Epidermal melanocyte (primary cell): ENCODE measurements around the gene NEK7.

Source experiments
- DNase-seq: peaks from one replicate; pipeline ENCODE4 v3.0.0; 2011; ENCODE audit warnings: low spot score; ENCODE audit not compliant: insufficient read length

NEK7 gene

DNA sequence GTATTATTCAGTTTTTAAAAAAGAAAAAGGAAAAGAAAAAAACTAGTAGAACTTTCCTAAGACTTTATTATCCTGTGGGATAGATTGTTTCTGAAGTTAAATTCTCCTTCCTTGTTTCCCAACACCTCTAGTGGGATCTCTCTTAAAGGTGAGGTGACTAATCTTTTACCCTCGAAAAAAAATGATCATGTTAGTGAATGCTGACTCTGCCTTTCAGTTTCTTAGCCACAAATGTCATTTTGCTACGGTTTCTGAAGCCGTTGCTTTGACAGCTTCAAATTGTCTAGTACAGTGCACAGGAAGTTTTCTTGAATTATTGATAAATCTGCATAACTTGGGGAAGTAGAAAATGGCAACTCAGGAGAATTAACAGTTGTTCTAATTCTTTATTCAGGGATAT lies 13.0 kb upstream of the NEK7 start:
- no peak for DNase-seq

DNA sequence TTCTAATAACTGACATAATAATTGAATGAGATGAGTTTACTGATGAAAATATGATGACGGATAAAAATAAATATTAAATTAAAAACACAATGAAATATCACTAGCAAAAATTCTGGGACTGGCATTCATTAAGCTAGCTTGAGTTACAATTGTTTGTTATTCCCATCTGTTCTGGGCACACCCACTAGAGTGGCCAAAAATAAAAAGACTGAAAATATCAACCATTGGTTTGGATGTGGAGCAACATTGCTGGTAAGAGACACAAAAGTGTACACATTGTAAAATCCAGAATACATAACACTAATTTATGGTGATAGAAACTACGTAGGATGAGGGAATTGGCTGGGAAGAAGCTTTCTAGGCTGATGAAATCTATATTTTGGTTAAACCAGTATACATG lies 9.6 kb upstream of the NEK7 start:
- DNase-seq: no peak

DNA sequence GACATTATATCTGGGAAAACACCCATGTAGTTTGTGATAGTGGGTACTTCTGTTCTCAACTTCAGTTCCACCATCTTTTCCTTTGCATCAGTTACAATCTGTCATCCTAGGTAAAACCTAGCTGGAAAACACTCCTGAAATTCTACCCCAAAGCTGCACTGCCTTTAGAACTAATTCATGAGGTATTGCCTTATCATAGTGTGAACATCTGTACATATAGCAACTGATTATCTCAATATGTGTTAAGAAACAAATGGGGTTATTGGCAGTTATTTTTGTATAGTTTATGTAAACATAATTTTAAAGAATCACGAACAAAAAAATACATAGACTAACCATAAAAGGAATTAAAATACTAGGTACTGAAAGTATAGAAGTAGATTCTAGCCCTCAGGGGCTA lies 6.4 kb upstream of the NEK7 start:
- no peak for DNase-seq

DNA sequence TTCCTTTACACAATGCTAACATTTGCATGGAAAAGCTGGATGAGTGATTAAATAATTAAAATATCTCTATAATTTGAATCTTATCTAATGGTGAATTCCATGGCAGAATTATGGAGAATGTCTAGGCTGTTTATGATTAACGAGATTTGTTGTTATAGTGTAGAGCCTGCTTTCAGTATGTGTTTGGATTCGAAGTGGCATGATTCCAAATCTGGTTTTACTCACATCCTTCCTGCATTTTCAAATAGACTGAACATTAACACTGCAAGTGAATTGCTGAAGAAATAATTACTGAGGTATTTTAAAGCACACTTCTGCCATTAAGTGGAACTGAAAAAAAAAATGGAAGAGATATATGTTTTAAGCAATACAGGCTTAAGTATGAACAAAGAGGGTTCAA lies 5.1 kb upstream of the NEK7 start:
- DNase-seq: no peak

DNA sequence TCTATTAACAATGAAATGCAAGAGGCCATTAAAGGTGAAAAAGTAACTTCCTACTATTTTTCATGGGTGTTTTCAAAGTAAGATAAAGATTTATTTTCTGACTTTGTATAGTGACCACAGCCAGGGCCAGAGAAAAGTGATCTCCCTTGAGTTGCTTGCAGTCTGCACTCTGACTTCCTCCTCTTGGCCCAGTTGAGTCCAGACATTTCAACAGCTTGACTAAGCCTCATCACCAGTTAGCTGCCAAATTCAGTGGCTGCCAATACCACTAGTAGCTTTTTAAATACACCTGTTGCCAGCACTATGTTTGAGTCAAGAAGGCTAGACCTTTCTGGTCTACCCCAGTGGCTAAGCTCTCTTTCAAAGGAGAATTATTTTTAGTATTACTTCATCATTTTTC lies 3.7 kb upstream of the NEK7 start:
- DNase-seq: no peak

DNA sequence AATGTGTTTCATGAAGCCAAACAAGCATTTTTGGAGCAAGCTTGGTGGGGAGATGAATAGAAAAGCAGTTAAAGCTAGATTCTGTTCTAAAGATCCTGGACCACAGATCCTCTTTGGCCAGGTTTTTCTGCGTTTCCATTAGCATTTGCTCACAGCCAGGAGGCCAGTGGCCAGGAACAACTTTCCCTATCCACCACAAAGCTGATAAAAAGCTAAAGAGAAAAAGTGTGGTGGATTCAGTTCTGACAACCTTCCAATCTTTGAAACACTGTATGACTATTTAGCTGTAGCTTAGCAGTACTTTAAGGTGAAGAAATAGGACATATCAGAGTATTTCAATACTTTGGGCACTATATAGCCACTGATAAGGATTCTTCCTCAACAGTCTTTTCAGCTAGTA lies 3.0 kb upstream of the NEK7 start:
- DNase-seq: no peak

DNA sequence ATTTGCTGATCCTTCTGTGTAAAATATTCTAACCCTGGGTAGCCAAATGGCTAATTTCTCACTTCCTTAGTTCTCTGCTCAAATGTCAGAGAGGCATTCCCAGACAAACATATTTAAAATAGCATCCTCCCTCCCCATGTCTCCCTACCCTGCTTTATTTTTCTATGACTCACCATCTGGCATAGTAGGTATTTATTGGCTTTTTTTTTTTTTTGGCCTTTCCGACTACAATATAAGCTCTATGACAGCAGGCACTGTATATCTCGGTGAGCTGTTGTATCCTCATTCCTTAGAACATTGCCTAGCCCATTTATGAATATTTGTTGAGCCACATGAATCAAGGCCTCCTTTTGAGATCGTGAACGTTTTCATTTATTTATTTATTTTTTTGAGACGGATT lies 1.5 kb upstream of the NEK7 start:
- no peak for DNase-seq

DNA sequence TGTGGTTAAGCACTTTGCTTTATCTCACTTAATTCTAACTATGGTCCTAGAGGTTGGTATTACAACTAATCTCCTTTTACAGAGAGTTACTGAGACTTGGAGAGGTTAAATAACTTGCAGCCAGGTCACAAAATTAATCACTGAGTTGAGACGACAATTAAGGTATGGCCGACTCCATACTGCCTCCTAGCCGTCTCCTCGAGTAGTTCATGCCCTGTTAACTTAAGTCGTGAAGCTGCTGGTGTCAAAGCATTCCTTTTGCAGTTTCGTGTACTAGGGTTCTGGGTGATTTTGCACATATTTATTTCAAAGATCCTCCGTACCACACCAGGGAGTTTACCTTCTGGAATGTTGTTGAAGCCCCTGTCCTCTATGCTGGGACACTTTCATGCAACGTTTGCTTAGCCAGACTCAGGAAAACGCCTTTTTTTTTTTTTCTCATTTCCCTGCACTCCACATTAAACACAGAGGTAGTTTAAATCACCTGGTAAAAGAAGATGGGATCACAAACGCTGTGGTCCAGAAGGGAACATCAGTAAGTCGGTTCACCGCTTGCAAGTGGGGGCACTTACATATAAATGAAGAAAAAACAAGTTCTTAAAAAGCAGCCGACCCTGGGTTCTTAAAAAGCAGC lies 570 bp upstream of the NEK7 start:
- DNase-seq: peak; percentile 40

DNA sequence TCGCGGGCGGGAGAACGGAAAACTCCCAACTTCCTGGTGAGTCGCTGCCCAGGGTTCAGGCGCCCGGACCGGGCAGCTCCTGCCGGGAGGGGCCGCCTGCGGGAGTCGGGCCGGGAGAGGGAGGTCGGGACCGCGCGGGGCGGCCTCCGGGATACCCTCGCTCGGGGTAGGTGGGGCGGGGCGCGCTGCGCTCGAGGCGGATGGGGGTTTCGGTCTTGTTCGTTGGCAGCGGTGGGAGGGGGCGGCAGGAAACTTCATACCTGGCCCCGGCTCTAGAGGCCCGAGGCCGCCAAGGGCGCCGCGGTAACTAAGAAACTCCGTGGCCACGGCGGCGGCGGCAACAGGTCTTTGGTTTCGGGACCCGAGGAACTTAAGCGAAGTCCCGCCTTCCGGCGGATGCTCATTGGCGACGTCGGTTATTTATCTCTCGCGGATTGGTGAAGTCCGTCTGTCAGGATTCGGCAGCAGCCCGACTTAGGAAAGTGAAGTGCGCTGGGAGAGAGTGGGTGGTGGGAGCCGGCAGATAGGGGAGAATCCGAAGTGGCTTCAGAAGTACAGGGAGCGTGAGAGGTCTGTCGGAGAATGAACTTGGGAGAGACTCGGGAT lies 546 bp downstream of the NEK7 start:
- DNase-seq: peak; percentile 84

DNA sequence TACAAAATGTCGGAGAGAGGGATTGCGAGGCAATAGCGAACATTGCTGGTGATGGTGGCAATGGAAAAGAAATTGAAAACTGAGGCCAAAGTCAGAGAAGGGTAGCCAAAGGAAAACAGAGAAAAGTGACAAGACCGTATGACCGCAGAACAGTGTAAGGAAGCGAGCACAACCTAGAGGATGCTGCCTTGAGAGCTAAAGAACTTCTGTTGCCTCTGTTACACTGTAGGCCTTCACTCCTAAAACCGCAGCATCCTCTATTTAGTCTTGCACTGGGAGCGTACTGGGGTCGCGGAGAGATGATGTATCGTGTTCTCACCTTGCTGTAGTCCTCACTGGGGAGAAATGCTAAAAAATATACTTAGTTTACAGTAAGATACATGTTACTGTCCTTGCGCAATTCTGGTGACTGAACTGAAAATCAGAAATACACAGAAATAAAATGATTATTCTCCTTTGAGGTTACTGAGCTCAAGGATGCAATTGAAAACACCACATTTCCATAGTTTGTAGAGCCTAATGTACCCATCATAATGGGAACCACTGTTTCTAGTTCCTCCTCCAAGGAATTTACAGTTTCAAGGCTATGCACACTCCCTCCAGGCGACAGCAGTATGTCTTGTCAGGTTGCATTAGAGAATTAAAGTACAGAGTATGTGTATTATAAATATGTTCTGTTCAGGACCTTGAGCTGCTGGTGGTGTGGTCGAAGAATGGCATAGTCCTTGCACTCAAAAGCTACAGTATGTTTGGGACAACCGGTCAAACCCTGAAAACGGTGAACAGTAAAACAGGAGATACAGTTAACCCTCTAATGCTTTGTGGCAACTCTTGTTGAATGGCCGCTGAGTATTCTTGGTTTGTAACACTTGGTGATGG lies 1.3 kb downstream of the NEK7 start:
- no peak for DNase-seq

DNA sequence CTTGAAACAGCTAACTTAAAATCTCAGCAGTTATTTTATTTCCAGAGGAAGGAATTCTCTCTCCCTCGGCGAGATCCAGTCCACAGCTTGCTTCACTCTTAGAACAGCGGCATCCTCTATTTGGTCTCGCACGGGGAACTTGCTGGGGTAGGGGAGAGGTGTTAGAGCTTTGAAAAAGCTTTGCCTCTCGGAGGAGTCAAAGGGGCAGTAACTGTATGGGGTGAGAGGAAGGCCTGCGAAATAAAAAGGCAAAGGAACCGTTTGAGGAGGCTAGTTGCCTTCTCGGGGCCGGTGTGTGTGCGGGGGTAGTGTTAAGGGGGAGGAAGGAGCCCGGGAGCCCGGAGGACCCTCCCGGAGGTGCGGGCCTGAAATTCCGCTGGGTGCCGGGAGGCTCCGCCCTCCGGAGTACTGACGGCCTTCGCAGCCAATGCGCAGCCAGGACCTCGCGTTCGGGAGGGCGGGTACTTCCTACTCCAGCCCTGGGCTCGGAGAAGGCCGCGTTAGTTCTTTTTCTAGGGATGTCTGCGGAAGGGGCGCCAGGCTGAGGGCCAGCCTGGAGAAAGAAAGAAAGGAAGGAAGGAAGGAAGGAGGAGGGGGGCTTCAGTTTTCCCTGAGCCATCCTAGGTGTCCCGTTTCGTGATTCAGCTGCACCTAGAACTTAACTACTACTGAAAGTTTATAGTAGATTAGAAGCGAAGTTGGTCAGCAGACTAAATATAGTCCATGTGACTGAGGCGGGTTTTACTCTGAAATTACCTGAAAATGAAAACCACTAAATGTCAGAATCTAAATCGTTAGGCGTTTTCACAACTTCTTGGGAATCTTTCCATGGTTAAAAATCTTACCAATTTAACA lies 2.2 kb downstream of the NEK7 start:
- peak; percentile 78 for DNase-seq

DNA sequence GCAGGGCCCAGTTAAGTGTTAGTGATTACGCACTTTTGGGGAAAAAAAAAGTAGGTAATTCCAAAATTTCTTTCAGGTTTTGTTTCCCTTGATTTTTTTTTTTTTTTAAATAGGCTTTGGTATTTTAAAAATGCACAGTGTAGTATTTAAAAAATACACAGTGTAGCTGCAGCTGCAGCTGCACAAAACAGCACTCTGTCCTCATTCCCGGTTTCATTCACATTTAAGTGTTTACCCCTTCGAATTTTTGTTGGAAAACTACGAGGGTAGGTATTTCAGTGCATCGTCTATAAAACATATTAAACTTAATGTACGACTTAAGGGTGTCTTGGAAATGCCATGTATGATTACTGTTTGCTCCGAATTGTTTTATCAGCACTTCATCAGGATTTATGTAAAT lies 3.4 kb downstream of the NEK7 start:
- DNase-seq: no peak

DNA sequence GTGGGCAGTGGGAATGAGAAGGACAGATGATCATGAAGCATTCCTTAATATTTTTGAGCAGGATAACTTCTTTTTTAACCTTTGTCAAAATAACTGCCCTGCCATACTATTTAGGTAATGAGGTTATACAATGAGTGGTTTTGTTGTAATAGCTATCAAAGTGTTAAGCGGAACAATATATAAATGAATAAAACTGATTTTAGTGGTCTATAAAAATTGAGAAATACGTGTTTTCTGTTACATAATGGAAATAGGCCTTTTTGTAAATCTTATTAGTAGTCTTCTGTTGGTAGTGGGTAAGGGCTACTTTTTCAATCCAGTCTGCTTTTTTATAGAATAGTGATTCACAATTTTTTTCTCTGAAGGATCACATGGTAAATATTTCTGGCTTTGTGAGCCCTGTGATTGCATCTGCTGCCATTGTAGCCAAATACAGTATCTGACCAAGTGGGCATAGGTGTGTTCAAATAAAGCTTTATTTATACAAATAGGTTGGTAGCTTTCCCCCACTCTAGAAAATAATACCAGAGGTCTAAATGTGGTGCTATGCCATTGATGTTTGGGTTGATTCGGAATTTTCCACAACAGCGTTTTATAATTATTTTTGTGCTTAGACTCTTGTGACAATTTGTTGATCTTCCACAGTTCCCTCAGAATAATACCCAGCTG lies 4.3 kb downstream of the NEK7 start:
- DNase-seq: no peak

DNA sequence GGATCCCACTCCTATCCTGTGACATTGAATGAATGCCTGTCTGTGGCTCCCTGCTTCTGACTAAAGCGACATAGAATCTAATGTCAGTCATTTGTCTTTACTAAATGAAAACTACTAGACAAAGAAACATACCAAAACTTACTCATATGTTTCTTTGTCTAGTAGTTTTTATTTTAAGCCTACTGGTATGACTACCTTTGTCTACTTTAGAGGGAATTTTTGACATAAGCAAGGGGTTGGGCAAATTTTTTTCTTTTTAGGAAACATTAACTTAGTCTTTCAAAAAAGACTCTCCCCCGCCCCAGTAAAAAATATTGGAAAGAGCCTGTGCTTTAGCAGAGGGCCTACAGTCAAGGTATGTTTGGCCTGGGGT lies 4.9 kb downstream of the NEK7 start:
- DNase-seq: no peak

DNA sequence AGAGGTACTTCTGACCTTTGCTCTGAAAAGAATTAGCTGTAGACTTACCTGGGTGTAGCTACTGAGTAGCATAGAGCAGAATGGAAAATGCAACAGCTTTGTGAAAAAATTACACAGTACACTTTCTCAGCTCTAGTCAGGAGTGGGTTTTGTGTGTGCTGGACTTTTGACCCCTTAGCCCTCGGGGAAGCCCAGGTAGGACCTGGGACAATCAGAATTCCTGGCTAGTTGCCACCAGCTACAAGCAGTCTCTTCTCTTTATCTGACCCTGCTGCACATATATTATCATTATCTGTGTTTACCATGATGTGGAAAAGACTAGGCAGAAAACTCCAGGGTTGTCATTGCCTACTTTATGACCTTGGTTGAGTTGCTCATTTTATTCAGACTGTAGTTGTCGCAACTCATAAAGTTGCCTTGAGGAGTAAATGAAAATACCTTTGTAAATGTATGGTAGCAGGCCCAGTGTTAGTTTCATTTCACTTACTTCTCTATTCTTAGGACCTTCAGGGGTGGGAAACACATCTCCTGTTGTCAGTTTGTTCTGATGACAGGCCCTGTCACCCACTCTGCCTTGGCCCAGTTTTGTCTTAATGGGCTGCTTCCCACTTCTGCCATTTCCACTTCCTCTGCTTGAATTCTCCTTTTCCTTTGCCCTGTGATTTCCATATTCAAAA lies 5.4 kb downstream of the NEK7 start:
- DNase-seq: no peak

DNA sequence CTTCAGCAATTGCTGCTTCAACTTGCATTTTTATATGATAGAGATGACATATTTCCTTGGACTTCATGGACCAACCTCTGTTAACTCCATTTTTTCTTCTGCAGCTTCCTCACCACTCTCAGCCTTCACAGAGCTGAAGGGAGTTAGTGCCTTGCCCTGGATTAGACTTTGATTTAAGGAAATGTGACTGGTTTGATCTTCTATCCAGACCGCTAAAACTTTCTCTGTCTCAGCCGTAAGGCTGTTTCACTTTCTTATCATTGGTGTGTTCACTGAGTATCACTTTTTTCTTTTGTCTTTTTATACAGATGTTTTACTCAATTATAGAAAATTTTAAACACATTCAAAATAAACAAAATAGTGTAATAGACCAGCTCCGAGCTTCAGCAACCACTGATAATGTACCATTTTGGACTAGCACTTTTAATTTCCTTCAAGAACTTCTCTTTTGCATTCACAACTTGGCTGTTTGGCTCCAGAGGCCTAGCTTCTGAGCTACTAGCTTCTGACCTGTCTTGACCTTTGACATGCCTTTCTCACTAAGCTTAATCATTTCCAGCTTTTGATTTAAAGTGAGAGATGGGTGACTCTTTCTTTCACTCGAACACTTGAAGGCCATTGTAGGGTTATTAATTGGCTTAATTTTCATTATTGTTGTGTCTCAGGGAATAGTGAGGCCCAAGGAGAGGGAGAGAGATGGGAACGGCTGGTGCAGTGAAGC lies 9.3 kb downstream of the NEK7 start:
- DNase-seq: no peak

DNA sequence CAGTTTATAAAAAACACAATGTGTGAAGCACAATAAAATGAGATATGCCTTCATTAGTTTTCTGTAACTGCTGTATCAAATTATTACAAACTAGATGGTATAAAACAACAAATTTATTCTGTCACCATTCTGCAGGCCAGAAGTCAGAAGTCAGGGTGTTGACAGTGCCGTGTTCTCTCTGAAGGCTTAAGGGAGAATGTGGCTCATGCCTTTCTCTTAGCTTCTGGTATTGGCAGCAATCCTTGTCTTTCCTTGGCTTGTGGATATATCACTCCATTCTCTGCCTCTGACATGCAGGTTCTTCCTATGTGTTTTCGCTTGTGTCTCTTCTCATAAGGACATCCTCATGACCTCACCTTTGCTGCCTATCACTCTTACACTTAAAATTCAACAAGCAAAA lies 10.1 kb downstream of the NEK7 start:
- DNase-seq: no peak

DNA sequence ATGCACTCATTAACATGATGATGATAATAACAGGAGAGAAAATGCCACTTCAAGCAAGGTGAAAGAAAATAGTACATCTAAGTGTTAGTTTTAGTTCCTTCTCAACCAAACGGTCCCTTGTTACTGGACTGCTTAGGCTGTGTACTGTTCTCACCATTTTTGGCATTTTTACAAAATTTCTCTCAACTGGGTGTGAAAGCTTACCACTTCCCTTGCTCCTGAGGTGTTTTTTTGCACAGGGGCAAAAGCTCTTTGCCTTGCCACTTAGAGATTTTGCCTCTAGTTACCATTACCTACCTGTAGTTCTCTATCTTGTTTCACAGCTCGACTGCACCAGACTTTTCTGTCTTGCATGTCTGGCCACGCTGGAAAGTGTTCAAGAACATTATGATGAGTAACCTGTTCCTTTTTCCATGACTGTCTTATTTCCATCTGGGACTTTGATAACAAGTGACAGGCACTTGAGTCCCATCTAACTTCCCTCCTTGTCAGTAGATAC lies 10.7 kb downstream of the NEK7 start:
- DNase-seq: no peak

DNA sequence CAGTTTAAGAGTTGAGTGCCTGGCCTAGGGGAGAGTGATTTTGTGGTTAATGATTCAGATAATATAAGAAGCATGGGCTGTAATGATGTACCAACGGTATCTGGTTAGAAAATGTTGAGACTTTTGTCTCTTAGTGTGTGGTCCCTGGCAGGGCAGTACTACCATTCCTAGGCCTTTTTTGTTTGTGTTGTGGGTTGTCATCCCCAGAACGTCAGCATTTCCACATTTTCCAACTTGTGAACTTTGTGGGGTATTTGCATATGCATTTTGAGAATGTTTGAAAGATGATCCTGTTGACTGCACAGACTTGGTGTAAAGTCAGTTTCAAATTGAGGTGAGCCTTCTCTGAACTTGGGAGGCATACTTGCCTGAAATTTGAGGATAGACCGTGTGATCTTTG lies 11.4 kb downstream of the NEK7 start:
- no peak for DNase-seq

DNA sequence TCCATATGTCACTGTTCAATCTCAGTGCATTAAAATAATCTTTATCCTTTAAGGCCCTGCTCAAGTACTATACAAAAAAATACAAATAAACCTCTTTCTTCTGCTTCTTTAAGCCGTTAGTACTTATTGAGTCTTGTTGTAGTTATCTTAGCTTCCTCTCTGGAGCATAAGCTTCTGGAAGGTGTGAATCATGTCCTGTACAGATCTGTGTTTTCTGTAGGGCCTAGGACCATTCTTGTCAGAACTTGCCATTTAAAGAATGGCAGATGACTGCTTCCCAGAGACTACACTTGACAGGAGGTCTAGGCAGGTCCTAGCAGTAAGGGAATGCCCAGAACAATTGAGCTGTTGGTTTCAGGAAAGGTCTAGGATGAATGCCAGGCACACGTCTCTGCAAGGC lies 12.9 kb downstream of the NEK7 start:
- DNase-seq: no peak
